SK-N-SH treated with all-trans-retinoic acid at 6 μM for 48 hours (cell line): ENCODE measurements around the gene ITGB1BP1.

Source experiments
- ATAC-seq: fragments of 200-7000 bp; cut with Tn5 transposase; 3 replicates; pipeline ENCODE4 v1.9.1; 2020; ENCODE audit warnings: mild to moderate bottlenecking, moderate library complexity
- ARNTL ChIP-seq: fragments of 450-650 bp; formaldehyde crosslinking; IDR thresholded peaks from 2 replicates; pipeline ENCODE4 v1.5.0; 2020; ENCODE audit warnings: low read depth, mild to moderate bottlenecking, moderate library complexity, borderline replicate concordance
- BACH2 ChIP-seq: fragments of 250-450 bp; sonication (Bioruptor Pico); IDR thresholded peaks from 2 replicates; pipeline ENCODE4 v1.9.0; 2021; ENCODE audit warnings: mild to moderate bottlenecking, borderline replicate concordance
- CSDC2 ChIP-seq: fragments of 250-450 bp; sonication (Bioruptor Pico); IDR thresholded peaks from 2 replicates; pipeline ENCODE4 v1.5.0; 2020; ENCODE audit warnings: mild to moderate bottlenecking, moderate library complexity
- GLIS3 ChIP-seq: fragments of 250-450 bp; sonication (Bioruptor Pico); IDR thresholded peaks from 2 replicates; pipeline ENCODE4 v1.5.0; 2020; ENCODE audit warnings: mild to moderate bottlenecking, moderate library complexity
- ISL1 ChIP-seq: fragments of 250-450 bp; sonication (Bioruptor Pico); IDR thresholded peaks from 2 replicates; pipeline ENCODE4 v2.1.2; 2022; ENCODE audit warnings: mild to moderate bottlenecking, moderate library complexity
- OSR1 ChIP-seq: fragments of 250-450 bp; sonication (Bioruptor Pico); IDR thresholded peaks from 2 replicates; pipeline ENCODE4 v1.8.0; 2022; ENCODE audit warnings: moderate library complexity, mild to moderate bottlenecking, inconsistent platforms
- PPARA ChIP-seq: fragments of 250-450 bp; sonication (Bioruptor Pico); IDR thresholded peaks from 2 replicates; pipeline ENCODE4 v1.5.0; 2020; ENCODE audit warnings: mild to moderate bottlenecking, borderline replicate concordance
- RARB ChIP-seq: fragments of 250-450 bp; sonication (Bioruptor Pico); IDR thresholded peaks from 2 replicates; pipeline ENCODE4 v1.8.0; 2021; ENCODE audit warnings: mild to moderate bottlenecking, moderate library complexity
- SNAI2 ChIP-seq: fragments of 250-450 bp; sonication (Bioruptor Pico); IDR thresholded peaks from 2 replicates; pipeline ENCODE4 v1.5.0; 2020; ENCODE audit warnings: mild to moderate bottlenecking, moderate library complexity
- TCF4 ChIP-seq: fragments of 250-450 bp; sonication (Bioruptor Pico); IDR thresholded peaks from 2 replicates; pipeline ENCODE4 v1.8.0; 2021; ENCODE audit warnings: mild to moderate bottlenecking, moderate library complexity, borderline replicate concordance
- TOX ChIP-seq: fragments of 250-450 bp; sonication (Bioruptor Pico); IDR thresholded peaks from 2 replicates; pipeline ENCODE4 v1.8.0; 2021; ENCODE audit warnings: mild to moderate bottlenecking, moderate library complexity, borderline replicate concordance
- ZC3H10 ChIP-seq: fragments of 250-450 bp; sonication (Bioruptor Pico); IDR thresholded peaks from 2 replicates; pipeline ENCODE4 v1.5.1; 2021; ENCODE audit warnings: mild to moderate bottlenecking, moderate library complexity
- ZFP3 ChIP-seq: fragments of 250-450 bp; sonication (Bioruptor Pico); IDR thresholded peaks from 2 replicates; pipeline ENCODE4 v1.5.0; 2020; ENCODE audit warnings: mild to moderate bottlenecking, moderate library complexity
- ZFP30 ChIP-seq: fragments of 450-650 bp; formaldehyde crosslinking; IDR thresholded peaks from 2 replicates; pipeline ENCODE4 v1.5.0; 2022; ENCODE audit warnings: mild to moderate bottlenecking, moderate library complexity
- ZNF565 ChIP-seq: fragments of 450-650 bp; formaldehyde crosslinking; conservative IDR thresholded peaks from 2 replicates; pipeline ENCODE4 v1.5.0; 2020; ENCODE audit warnings: low read depth, mild to moderate bottlenecking, moderate library complexity
- ZNF70 ChIP-seq: fragments of 450-650 bp; formaldehyde crosslinking; IDR thresholded peaks from 2 replicates; pipeline ENCODE4 v1.5.0; 2020; ENCODE audit warnings: mild to moderate bottlenecking, moderate library complexity
- ZNF8 ChIP-seq: fragments of 450-650 bp; formaldehyde crosslinking; IDR thresholded peaks from 2 replicates; pipeline ENCODE4 v1.5.0; 2020; ENCODE audit warnings: mild to moderate bottlenecking, moderate library complexity
- TF ChIP-seq, protein P1 (sequence below): fragments of 250-450 bp; sonication (Bioruptor Pico); IDR thresholded peaks from 2 replicates; pipeline ENCODE4 v1.5.0; 2020; ENCODE audit warnings: mild to moderate bottlenecking, moderate library complexity
- TF ChIP-seq, protein P2 (sequence below): fragments of 250-450 bp; sonication (Bioruptor Pico); IDR thresholded peaks from 2 replicates; pipeline ENCODE4 v1.5.1; 2020; ENCODE audit warnings: low read depth, mild to moderate bottlenecking, moderate library complexity
- TF ChIP-seq, protein P3 (sequence below): fragments of 250-450 bp; sonication (Bioruptor Pico); IDR thresholded peaks from 2 replicates; pipeline ENCODE4 v1.8.0; 2021; ENCODE audit warnings: low read depth, mild to moderate bottlenecking, moderate library complexity, borderline replicate concordance
- TF ChIP-seq, protein P4 (sequence below): fragments of 250-450 bp; sonication (Bioruptor Pico); IDR thresholded peaks from 2 replicates; pipeline ENCODE4 v1.5.1; 2021; ENCODE audit warnings: mild to moderate bottlenecking, moderate library complexity
- TF ChIP-seq, protein P5 (sequence below): fragments of 250-450 bp; sonication (Bioruptor Pico); IDR thresholded peaks from 2 replicates; pipeline ENCODE4 v1.8.0; 2020; ENCODE audit warnings: mild to moderate bottlenecking, moderate library complexity, borderline replicate concordance

The ITGB1BP1 gene

DNA sequence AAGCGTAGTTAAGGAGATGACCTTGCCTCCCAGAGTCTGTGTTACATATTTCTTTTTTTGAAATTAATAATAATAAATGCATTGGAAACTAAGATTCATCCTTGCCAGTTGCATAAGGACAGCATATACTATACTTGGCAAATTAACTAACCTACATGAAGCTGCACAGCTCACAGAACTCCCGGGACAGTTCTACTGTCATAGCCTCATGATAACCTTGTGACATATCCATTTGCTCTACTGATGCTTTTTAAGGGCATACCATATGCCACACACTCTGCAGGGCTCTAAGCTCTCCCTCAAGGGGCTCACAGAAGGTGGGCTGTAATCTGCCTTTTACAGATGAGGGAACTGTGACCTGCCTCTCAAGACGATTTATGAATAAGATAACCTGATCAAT, 3.8 kb downstream of the ITGB1BP1 start:
- ATAC-seq: no peak
- no peak for TF ChIP-seq ISL1
- no peak for TF ChIP-seq ZNF565 (CRISPR knock-in tag)
- TF ChIP-seq, protein P1, sequence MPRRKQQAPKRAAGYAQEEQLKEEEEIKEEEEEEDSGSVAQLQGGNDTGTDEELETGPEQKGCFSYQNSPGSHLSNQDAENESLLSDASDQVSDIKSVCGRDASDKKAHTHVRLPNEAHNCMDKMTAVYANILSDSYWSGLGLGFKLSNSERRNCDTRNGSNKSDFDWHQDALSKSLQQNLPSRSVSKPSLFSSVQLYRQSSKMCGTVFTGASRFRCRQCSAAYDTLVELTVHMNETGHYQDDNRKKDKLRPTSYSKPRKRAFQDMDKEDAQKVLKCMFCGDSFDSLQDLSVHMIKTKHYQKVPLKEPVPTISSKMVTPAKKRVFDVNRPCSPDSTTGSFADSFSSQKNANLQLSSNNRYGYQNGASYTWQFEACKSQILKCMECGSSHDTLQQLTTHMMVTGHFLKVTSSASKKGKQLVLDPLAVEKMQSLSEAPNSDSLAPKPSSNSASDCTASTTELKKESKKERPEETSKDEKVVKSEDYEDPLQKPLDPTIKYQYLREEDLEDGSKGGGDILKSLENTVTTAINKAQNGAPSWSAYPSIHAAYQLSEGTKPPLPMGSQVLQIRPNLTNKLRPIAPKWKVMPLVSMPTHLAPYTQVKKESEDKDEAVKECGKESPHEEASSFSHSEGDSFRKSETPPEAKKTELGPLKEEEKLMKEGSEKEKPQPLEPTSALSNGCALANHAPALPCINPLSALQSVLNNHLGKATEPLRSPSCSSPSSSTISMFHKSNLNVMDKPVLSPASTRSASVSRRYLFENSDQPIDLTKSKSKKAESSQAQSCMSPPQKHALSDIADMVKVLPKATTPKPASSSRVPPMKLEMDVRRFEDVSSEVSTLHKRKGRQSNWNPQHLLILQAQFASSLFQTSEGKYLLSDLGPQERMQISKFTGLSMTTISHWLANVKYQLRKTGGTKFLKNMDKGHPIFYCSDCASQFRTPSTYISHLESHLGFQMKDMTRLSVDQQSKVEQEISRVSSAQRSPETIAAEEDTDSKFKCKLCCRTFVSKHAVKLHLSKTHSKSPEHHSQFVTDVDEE (CRISPR knock-in tag): no peak
- no peak for TF ChIP-seq CSDC2
- no peak for TF ChIP-seq ARNTL
- TF ChIP-seq TCF4 (CRISPR knock-in tag): no peak
- TF ChIP-seq GLIS3: no peak

DNA sequence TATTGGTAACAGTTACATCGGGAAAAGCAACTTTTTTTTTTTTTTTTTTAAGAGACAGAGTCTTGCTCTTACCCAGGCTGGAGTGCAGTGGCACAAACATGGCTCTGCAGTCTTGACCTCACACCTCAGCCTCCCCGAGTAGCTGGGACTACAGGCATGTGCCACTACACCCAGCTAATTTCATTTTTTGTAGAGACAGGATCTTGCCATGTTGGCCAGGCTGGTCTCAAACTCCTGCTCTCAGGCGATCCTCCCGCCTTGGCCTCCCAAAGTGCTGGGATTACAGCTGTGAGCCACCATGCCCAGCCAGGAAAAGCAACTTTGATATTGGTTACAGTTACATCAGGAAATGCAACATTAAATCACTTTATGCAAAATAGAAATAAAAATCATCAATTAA, 4.6 kb downstream of the ITGB1BP1 start:
- TF ChIP-seq ZFP3 (CRISPR knock-in tag): no peak
- no peak for TF ChIP-seq ZC3H10 (CRISPR knock-in tag)
- TF ChIP-seq RARB (CRISPR knock-in tag): no peak
- no peak for TF ChIP-seq ZNF70
- TF ChIP-seq PPARA (CRISPR knock-in tag): no peak
- TF ChIP-seq, protein P2, sequence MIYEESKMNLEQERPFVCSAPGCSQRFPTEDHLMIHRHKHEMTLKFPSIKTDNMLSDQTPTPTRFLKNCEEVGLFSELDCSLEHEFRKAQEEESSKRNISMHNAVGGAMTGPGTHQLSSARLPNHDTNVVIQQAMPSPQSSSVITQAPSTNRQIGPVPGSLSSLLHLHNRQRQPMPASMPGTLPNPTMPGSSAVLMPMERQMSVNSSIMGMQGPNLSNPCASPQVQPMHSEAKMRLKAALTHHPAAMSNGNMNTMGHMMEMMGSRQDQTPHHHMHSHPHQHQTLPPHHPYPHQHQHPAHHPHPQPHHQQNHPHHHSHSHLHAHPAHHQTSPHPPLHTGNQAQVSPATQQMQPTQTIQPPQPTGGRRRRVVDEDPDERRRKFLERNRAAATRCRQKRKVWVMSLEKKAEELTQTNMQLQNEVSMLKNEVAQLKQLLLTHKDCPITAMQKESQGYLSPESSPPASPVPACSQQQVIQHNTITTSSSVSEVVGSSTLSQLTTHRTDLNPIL (CRISPR knock-in tag): no peak
- TF ChIP-seq, protein P3, sequence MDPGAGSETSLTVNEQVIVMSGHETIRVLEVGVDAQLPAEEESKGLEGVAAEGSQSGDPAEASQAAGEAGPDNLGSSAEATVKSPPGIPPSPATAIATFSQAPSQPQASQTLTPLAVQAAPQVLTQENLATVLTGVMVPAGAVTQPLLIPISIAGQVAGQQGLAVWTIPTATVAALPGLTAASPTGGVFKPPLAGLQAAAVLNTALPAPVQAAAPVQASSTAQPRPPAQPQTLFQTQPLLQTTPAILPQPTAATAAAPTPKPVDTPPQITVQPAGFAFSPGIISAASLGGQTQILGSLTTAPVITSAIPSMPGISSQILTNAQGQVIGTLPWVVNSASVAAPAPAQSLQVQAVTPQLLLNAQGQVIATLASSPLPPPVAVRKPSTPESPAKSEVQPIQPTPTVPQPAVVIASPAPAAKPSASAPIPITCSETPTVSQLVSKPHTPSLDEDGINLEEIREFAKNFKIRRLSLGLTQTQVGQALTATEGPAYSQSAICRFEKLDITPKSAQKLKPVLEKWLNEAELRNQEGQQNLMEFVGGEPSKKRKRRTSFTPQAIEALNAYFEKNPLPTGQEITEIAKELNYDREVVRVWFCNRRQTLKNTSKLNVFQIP (CRISPR knock-in tag): no peak
- TF ChIP-seq, protein P4, sequence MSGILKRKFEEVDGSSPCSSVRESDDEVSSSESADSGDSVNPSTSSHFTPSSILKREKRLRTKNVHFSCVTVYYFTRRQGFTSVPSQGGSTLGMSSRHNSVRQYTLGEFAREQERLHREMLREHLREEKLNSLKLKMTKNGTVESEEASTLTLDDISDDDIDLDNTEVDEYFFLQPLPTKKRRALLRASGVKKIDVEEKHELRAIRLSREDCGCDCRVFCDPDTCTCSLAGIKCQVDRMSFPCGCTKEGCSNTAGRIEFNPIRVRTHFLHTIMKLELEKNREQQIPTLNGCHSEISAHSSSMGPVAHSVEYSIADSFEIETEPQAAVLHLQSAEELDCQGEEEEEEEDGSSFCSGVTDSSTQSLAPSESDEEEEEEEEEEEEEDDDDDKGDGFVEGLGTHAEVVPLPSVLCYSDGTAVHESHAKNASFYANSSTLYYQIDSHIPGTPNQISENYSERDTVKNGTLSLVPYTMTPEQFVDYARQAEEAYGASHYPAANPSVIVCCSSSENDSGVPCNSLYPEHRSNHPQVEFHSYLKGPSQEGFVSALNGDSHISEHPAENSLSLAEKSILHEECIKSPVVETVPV (CRISPR knock-in tag): no peak
- no peak for TF ChIP-seq BACH2
- no peak for TF ChIP-seq OSR1 (CRISPR knock-in tag)
- TF ChIP-seq ZNF8: no peak
- no peak for TF ChIP-seq ZFP30
- TF ChIP-seq SNAI2 (CRISPR knock-in tag): no peak
- TF ChIP-seq, protein P5, sequence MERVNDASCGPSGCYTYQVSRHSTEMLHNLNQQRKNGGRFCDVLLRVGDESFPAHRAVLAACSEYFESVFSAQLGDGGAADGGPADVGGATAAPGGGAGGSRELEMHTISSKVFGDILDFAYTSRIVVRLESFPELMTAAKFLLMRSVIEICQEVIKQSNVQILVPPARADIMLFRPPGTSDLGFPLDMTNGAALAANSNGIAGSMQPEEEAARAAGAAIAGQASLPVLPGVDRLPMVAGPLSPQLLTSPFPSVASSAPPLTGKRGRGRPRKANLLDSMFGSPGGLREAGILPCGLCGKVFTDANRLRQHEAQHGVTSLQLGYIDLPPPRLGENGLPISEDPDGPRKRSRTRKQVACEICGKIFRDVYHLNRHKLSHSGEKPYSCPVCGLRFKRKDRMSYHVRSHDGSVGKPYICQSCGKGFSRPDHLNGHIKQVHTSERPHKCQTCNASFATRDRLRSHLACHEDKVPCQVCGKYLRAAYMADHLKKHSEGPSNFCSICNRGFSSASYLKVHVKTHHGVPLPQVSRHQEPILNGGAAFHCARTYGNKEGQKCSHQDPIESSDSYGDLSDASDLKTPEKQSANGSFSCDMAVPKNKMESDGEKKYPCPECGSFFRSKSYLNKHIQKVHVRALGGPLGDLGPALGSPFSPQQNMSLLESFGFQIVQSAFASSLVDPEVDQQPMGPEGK (CRISPR knock-in tag): no peak
- no peak for TF ChIP-seq TCF4 (CRISPR knock-in tag)
- ATAC-seq: no peak

DNA sequence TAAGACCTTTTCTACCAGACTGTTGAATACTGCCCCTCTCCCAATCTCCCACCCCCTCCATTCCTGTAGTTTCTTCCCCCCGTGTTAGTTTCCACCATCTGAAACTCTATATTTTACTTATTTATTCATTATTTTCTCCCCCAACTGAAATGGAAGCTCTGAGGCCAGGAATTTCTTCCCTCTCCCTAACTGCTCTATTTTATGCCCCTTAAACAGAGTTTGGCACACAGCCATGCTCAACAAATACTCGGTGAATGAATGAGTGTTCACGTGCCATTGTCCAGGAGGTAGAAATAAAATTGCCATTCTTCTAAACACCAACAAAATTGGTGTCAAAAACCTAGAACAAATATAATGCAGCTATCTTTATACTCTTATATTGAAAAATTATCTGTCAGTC, 5.6 kb downstream of the ITGB1BP1 start:
- no peak for ATAC-seq
- TF ChIP-seq ISL1 (no peak), RARB (CRISPR knock-in tag) (no peak), ZFP30 (no peak), ARNTL (no peak), OSR1 (CRISPR knock-in tag) (no peak), TOX (CRISPR knock-in tag) (no peak), ZNF565 (CRISPR knock-in tag) (no peak)
- TF ChIP-seq, protein P2 (CRISPR knock-in tag): no peak
- TF ChIP-seq, protein P5 (CRISPR knock-in tag): no peak
- TF ChIP-seq, protein P3 (CRISPR knock-in tag): no peak
